WI38 (cell line): ENCODE results near the gene APOD.
"Not testable (repeated sequence)": the region's sequence is repeated elsewhere in the genome, so short reads cannot be mapped to it uniquely, and the experiment has no call there.

Experiments used
- H3K4me3 ChIP-seq: 2 replicates; pipeline ENCODE4 v1.5.1; 2011; ENCODE audit warnings: low read depth, mild to moderate bottlenecking, control low read depth, low read length
- TF ChIP-seq, protein P1 (sequence below): IDR thresholded peaks from 2 replicates; pipeline ENCODE4 v1.5.1; 2012; ENCODE audit warnings: low read depth, mild to moderate bottlenecking, control low read depth, low read length

The APOD gene

DNA sequence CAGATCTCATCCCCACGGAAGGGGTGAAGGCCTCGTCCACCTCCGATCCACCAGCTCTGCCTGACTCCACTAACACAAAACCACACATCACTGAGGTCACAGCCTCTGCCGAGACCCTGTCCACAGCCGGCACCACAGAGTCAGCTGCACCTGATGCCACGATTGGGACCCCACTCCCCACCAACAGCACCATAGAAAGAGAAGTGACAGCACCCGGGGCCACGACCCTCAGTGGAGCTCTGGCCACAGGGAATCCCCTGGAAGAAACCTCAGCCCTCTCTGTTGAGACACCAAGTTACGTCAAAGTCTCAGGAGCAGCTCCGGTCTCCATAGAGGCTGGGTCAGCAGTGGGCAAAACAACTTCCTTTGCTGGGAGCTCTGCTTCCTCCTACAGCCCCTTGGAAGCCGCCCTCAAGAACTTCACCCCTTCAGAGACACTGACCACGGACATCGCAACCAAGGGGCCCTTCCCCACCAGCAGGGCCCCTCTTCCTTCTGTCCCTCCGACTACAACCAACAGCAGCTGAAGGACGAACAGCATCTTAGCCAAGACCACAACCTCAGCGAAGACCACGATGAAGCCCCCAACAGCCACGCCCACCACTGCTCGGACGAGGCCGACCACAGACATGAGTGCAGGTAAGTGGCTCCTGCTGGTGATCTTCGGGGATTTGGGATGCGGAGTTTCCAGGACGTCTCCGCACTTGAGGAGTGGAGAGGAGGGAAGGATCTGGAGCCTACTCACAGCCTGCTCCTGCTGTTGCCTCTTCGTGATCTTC, 36.0 kb upstream of the APOD start:
- H3K4me3 ChIP-seq, result not testable (repeated sequence)

DNA sequence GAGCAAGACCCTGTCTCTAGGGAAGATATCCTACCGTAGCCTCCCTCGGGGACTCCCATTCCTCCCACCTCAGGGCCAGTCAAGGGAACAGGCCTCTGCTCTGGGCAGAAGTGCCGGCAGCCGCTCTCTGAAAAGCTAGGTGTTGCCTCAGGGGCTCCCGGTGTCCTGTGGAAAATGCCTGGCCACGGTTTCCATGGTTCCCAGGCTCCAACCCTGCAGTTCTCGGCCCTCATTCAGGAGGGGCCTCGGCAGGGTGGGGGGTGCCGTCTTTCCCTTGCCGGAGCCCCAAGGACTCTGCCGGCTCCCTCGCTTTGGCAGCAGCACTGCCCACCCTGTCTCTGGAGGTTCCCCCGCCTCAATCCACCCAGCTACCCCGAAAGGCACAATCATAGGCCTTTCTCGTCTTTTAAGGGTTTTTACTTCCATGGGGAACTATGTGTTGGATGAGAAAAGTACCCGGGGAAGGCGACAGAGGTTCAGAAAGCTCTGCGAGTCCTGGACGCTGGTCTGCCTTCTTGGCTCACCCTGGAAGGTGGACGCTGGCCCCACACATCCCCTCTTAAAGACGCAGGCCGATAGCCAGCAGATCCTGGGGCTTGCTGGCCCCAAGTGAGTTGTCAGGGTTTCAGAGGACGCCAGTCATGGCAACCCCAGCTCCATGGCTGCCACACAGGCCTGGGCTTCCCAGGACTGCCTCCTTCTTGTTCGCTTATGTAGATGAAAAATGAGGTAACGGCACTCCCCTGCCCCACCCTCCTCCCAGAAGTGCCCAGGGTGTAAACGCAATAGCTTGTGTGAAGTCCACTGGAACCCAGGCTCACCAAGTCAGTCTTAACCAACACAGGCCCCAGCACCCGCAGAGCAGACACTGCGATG, 34.3 kb upstream of the APOD start:
- H3K4me3 ChIP-seq, result not testable (repeated sequence)

DNA sequence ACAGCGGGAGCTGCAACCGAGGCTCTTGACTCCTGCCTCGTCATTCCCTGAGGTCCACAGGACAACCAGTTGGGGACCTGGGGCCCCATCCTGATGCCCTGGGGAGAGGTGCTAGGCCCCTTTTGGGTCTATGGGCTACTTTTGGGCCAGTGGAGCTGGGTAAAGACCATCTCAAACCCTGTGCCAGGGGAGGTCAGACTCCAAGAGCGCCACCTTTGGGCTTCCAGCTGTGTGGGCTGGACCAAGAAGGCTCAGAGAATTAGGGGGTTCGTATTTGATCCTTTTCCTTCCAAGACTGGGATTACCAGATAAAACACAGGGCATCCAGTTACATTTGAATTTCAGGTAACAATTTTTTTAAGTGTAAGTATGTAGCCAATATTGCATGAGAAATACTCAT, 33.4 kb upstream of the APOD start:
- H3K4me3 ChIP-seq, result not testable (repeated sequence)

- H3K4me3 ChIP-seq, result no peak overlapping the region
- TF ChIP-seq, protein P1, sequence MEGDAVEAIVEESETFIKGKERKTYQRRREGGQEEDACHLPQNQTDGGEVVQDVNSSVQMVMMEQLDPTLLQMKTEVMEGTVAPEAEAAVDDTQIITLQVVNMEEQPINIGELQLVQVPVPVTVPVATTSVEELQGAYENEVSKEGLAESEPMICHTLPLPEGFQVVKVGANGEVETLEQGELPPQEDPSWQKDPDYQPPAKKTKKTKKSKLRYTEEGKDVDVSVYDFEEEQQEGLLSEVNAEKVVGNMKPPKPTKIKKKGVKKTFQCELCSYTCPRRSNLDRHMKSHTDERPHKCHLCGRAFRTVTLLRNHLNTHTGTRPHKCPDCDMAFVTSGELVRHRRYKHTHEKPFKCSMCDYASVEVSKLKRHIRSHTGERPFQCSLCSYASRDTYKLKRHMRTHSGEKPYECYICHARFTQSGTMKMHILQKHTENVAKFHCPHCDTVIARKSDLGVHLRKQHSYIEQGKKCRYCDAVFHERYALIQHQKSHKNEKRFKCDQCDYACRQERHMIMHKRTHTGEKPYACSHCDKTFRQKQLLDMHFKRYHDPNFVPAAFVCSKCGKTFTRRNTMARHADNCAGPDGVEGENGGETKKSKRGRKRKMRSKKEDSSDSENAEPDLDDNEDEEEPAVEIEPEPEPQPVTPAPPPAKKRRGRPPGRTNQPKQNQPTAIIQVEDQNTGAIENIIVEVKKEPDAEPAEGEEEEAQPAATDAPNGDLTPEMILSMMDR, result no peak
Observed at GRCh38 chr3:195616681-195617080, 32.9 kb upstream of the APOD start.

DNA sequence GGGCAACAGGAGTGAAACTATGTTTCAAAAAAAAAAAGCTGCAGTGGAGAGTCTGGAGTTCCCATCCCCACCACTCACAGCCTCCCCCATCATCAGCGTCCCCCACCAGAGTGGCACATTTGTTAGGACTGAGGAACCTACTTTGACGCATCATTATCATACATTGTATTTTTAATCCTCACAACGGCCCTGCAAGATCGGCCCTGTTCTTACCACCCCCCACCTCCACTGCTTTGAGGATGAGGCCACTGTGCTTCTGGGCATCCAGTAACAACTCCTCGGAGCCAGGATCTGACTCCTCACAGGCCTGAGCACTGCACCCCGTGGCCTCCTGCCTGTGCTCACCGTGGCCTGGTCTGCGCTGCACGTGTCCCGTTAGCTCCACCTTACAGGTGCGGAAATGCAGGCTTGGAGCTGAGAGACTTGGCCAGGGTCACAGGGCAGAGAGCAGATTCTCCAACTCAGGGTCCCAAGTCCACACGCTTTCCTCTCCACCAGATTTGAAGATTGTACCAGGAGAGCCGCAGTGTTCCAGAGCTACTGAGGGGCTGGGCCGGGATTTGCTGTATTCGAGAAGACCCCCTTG, 32.3 kb upstream of the APOD start:
- H3K4me3 ChIP-seq, result not testable (repeated sequence)

- H3K4me3 ChIP-seq, result not testable (repeated sequence)
Observed at GRCh38 chr3:195614672-195615504, 31.1 kb upstream of the APOD start.

GRCh38 chr3:195613468-195614069, 29.8 kb upstream of the APOD start:
- H3K4me3 ChIP-seq, result no peak overlapping the region
- TF ChIP-seq, protein P1, result no peak

GRCh38 chr3:195612075-195612800, 28.5 kb upstream of the APOD start:
- TF ChIP-seq, protein P1, result no peak
- H3K4me3 ChIP-seq, result no peak overlapping the region

GRCh38 chr3:195609229-195609628, 25.5 kb upstream of the APOD start:
- H3K4me3 ChIP-seq, result no peak overlapping the region
- TF ChIP-seq, protein P1, result no peak

GRCh38 chr3:195601785-195602184, 18.0 kb upstream of the APOD start:
- not testable (repeated sequence) for H3K4me3 ChIP-seq
